Bone marrow (tissue), 2 donors: Measurements from ENCODE around the gene DEAF1.

ENCODE experiments used
- DNase-seq, 2 donors: peaks; one replicate each; lab custom pipeline; 2025; lab: John Stamatoyannopoulos, UW

The DEAF1 gene

DNA sequence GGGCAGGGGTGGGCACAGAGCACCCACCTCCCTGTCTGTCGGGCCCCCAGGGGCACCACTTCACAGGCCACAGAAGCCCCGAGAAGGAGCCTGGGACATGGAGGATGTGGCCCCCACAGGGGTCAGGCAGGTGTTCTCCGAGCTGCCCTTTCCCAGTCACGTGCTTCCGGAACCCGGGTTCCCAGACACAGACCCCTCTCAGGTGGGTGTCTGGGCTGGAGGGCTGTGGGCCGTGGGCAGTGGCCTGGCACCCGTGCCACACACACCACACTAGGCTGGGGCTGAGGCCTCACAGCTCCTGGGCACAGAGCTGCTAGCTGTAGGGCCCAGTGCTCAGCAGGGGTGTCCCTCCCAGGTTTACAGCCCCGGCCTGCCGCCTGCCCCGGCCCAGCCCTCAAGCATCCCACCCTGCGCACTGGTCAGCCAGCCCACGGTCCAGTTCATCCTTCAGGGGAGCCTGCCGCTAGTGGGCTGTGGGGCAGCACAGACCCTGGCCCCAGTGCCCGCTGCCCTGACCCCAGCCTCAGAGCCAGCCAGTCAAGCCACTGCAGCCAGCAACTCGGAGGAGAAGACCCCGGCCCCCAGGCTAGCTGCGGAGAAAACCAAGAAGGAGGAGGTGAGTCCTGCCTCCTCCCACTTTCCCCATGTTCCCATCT lies 84.7 kb downstream of the DEAF1 start:
- DNase-seq, result no peak

DNA sequence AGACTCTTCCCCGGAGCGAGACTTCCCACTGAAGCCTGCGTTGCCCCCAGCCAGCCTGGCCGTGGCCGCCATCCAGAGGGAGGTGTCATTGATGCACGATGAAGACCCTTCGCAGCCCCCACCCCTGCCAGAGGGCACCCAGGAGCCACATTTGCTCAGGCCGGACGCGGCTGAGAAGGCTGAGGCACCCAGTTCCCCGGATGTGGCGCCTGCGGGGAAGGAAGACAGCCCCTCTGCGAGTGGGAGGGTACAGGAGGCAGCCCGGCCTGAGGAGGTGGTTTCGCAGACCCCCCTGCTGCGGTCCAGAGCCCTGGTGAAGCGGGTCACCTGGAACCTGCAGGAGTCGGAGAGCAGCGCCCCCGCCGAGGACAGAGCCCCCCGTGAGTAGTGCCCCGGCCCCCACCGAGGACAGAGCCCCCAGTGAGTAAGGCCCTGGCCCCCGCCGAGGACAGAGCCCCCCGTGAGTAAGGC lies 85.6 kb downstream of the DEAF1 start:
- DNase-seq, result no peak

DNA sequence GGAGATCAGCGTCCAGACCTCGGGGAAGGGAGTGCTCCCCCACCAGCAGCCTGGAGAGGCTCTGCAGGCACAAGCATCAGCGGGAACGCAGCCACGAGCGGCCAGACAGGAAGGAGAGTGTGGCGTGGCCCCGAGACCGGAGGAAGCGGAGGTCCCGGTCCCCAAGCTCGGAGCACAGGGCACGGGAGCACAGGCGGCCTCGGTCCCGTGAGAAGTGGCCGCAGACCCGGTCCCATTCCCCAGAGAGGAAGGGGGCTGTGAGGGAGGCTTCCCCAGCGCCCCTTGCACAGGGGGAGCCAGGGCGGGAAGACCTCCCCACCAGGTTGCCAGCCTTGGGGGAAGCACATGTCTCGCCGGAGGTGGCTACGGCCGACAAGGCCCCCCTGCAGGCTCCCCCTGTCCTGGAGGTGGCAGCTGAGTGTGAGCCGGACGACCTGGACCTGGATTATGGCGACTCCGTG lies 86.2 kb downstream of the DEAF1 start:
- no peak for DNase-seq

DNA sequence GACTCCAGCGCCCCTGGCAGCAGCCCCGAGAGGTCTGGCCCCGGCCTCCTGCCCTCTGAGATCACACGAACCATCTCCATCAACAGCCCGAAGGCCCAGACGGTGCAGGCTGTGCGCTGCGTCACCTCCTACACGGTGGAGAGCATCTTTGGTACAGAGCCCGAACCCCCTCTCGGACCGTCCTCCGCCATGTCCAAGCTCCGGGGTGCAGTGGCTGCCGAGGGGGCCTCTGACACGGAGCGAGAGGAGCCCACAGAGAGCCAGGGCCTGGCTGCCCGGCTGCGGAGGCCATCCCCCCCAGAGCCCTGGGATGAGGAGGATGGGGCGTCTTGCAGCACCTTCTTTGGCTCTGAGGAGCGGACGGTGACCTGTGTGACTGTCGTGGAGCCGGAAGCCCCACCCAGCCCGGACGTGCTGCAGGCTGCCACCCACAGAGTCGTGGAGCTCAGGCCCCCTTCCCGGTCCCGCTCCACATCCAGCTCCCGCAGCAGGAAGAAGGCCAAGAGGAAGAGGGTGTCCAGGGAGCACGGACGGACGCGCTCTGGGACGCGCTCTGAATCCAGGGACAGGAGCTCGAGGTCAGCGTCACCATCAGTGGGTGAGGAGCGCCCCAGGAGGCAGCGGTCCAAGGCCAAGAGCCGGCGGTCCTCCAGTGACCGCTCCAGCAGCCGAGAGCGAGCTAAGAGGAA lies 86.9 kb downstream of the DEAF1 start:
- DNase-seq, result no peak

DNA sequence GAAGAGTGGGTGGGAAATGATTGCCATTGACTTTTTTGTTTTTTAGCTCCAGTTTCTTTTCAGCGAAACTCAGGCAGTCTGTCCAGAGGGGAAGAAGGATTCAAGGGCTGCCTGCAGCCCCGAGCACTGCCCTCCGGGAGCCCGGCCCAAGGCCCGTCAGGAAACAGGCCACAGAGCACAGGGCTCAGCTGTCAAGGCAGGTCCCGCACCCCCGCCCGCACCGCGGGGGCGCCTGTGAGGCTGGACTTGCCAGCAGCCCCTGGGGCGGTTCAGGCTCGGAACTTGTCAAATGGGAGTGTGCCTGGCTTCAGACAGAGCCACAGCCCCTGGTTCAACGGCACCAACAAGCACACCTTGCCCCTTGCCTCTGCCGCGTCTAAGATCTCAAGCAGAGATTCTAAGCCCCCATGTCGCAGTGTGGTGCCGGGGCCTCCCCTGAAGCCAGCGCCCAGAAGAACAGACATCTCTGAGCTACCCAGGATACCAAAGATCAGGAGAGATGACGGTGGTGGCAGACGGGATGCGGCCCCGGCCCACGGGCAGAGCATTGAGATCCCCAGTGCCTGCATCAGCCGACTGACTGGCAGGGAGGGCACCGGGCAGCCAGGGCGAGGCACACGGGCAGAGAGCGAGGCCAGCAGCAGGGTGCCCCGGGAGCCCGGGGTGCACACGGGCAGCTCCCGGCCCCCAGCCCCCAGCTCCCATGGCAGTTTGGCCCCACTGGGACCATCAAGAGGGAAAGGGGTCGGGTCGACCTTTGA lies 87.8 kb downstream of the DEAF1 start:
- no peak for DNase-seq

DNA sequence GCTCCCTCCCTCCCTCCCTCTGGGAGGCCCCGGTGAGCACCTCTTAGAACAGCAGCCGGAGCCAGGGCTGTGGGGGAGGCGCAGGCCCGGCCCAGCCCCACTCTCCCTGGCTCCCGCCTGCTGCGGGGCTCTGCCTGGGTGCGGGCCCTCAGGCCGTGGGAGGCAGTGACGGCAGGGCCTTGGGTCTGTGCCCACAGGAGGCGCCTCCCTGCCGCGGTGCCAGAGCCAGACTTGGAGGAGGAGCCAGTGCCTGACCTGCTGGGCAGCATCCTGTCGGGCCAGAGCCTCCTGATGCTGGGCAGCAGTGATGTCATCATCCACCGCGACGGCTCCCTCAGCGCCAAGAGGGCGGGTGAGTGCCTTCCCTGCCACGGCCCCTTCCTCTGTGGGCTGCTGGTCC lies 88.8 kb downstream of the DEAF1 start:
- DNase-seq, result no peak

DNA sequence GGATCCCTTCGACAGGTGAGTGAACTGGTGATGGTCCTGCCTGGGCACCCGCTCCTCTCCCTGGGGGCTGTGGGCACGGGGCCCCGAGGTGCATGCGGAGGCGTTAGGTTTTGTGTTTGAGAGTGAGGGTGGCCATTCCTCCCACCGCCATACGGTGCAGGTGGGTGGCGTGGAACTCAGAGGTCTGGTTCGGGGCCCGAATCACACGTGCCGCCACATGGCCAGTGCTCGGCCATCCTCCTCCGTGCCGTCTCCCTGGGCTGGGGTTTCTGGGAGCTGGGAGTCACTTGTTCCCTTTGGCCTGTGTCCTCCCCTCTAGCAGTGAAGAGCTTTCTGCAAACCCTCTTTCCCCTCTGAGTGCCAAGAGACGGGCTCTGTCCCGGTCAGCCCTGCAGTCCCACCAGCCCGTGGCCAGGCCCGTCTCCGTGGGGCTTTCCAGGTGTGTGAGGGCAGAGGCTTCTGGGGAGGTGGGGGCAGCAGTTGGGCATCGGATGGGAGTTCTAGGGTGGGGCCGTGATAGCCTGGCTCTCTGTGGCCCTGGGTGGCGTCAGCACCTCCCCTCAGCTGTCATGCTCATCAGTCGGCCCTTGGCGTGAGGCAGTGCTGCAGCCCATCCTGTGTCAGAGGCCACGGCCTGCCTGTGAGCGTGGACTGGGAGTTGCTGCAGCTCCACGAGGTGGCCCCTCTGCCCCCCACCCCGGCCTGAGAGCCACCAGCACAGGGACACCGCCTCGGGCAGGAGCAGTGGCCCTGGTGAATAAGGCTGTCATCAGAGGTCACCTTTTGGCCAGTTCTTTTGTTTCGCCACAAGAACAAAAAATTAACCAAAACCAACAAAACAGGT lies 89.5 kb downstream of the DEAF1 start:
- no peak for DNase-seq

DNA sequence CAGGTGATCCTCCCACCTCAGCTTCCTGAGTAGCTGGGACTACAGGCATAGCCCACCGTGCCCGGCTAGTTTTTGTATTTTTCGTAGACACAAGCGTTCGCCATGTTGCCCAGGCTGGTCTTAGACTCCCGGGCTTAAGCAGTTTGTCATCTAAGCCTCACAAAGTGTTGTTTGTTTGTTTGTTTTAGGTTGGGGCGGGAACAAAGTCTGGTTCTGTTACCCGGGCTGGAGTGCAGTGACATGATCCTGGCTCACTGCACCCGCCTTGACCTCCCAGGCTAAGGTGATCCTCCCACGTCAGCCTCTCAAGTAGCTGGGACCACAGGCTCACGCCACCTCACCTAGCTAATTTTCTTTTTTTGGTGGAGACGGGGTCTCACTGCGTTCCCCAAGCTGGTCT lies 91.9 kb downstream of the DEAF1 start:
- DNase-seq, result no peak

DNA sequence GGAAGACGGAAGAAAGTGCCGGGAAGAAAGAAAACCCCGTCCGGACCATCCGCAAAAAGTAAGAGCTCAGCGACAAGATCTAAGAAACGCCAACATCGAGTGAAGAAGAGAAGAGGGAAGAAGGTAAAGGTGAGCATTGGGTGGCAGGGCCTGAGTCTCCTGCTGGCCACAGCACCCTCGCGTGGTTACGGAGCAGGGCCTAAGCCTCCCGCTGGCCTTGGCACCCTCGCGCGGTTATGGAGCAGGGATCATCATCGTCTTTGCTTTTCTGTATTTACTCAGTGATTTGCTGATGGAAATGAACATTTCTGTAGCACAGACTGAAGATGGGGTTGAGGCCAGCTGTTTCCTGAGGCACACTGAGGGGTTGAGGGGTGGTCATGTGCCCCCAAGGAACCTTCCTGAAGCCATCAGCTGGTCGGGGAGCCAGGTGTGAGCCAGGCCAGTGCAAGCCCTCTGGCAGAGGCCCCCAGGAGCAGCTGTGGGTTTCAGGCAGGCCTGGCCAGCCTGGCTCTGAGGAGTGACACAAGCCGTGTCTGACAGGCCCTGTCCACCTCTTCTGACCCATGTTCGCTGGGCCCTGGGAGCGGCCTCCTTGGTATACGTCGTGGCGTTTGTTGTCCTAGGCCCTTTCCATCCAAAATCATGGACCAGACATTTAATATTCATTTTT lies 93.3 kb downstream of the DEAF1 start:
- DNase-seq, result no peak

DNA sequence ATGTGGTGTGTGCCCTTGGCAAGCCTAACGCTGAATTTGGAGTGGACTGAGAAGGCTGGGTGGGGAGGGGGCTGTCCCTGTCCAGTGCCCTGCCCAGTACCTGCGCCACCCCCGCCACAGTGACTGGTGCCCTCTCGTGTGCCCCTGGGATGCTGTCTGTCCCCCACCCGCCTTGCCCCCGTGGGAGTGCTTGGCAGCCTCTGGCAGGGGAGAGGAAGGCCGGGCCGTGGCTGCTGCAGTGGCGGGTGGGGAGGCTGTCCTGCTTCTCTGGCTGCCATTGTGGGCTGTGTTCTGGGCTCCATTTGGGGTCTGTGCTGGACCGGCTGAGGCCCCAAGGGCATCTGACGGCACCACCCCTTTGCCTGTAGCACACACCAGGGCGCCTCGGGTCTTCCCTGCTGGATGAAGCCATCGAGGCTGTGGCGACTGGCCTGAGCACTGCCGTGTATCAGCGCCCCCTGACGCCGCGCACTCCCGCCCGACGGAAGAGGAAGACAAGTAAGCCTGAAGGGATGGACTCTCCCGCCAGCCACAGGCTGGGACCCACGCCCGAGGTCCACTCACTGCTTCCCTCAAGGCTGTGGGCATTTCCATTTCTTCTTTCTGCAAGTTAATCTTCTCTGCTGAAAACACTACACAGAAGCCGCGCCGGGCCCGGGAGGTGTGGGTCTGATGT lies 96.9 kb downstream of the DEAF1 start:
- DNase-seq, result no peak

DNA sequence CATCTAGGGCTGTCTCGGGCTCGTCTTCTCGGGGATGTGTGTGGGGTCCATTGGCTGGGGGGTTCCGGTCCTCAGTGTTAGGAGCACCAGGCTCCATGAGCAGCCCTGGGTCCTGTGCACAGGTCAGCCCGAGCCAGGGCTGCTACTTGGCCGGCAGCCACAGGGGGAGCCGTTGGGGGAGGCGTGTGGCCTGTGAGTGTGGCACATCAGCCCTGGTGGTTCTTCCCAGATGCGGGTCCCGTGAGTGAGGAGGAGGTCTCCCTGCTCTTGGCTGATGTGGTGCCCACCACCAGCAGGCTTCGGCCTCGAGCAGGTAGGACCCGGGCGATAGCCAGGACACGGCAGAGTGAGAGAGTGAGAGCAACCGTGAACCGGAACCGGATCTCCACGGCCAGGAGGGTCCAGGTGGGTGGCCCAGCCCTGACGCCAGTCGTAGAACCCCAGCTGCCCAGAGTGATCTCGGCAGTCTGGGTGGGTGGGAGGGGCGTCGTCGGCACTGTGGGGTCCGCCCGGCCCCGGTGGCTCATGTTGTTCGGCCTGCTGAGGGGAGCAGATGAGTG lies 97.8 kb downstream of the DEAF1 start:
- DNase-seq, result no peak

DNA sequence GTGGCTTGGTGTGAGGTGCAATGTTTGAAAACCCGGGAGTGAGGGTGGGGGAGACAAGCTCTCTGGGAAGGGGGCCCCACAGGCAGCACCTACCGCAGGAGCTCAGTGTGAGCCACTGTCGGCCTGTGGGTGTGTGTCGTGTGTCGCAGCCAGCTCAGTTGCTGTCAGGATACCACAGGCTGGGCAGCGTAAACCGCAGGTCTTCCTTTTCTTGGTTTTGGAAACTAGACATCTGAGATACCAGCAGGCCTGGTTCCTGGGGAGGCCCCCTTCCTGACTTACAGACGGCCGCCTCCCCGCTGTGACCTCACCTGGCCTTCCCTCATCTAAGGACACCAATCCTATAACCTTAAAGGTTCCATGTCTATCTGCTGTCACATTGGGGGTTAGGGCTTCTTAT lies 98.6 kb downstream of the DEAF1 start:
- DNase-seq, result no peak

DNA sequence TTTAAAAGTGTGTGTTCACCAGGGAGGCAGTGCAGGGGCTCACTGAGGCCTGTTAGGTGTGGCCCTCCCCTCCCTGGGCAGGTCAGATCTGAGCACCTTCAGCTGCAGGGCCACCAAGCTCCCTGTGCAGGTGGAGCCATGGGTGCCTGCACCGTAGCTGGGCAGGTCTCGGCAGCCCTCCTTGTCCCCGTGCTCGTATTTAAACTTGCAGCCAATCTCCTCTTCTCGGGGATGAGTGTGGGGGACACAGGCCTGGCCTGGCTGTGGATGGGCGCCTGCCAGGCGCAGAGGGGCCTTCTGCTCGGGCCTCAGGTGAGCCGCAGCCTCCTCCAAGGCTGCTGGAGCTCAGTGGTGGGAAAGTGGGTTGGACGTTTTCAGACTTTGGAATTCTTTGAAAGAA lies 99.6 kb downstream of the DEAF1 start:
- no peak for DNase-seq
